Spleen (tissue), 11 donors: ENCODE data around the gene CTF1. TPM values are rescaled to one million over a fixed set of nuclear protein-coding genes. Genes with fewer than 3 reads are reported as not detected.

Experiments
- DNase-seq: peaks from one replicate; pipeline ENCODE4 v3.0.0-alpha.2; 2020
- H3K27ac ChIP-seq, 8 donors: fragments of 200-600 bp; sonication (generic) in 7 of 8; 1 replicate in 4 of 8; 2 replicates in 4 of 8; pipeline versions ENCODE4 v1.5.0 to v1.8.0; 2016 to 2021; ENCODE audit warnings: inconsistent platforms in 4 of 8, mild to moderate bottlenecking in 4 of 8, moderate library complexity in 1 of 8
- H3K27me3 ChIP-seq, 7 donors: fragments of 200-600 bp; sonication (generic) in 6 of 7; replicated peaks in 1 of 7; 1 replicate in 4 of 7; 2 replicates in 3 of 7; pipeline versions ENCODE4 v1.5.0 to v1.8.0; 2016 to 2021; ENCODE audit warnings: inconsistent platforms in 3 of 7, mild to moderate bottlenecking in 1 of 7
- H3K36me3 ChIP-seq, 6 donors: fragments of 200-600 bp; sonication (generic) in 5 of 6; 1 replicate in 4 of 6; 2 replicates in 2 of 6; pipeline versions ENCODE4 v1.5.0 to v1.8.0; 2016 to 2021; ENCODE audit warnings: inconsistent platforms in 2 of 6
- H3K4me1 ChIP-seq, 6 donors: fragments of 200-600 bp; sonication (generic) in 5 of 6; 1 replicate in 3 of 6; 2 replicates in 3 of 6; pipeline versions ENCODE4 v1.5.0 to v1.8.0; 2016 to 2021; ENCODE audit warnings: inconsistent platforms in 3 of 6
- H3K4me3 ChIP-seq, 8 donors: fragments of 200-600 bp; sonication (generic) in 7 of 8; 1 replicate in 4 of 8; 2 replicates in 4 of 8; pipeline versions ENCODE4 v1.5.0 to v1.8.0; 2016 to 2021; ENCODE audit warnings: inconsistent platforms in 4 of 8, mild to moderate bottlenecking in 4 of 8, moderate library complexity in 2 of 8
- H3K9me3 ChIP-seq, 8 donors: fragments of 200-600 bp; sonication (generic) in 7 of 8; 1 replicate in 4 of 8; 2 replicates in 4 of 8; pipeline versions ENCODE4 v1.5.0 to v1.8.0; 2016 to 2021; ENCODE audit warnings: inconsistent platforms in 4 of 8
- CTCF ChIP-seq, 11 experiments: fragments of 200-600 bp in 7 of 11; fragments of 450-650 bp in 4 of 11; sonication (generic) in 4 of 11; IDR thresholded peaks in 8 of 11; conservative IDR thresholded peaks in 3 of 11; 1 replicate in 7 of 11; 2 replicates in 4 of 11; pipeline versions ENCODE4 v1.4.0 to v1.8.0; 2016 to 2021; ENCODE audit warnings: antibody characterized with exemption in 11 of 11, inconsistent platforms in 4 of 11, mild to moderate bottlenecking in 1 of 11
- POLR2A ChIP-seq, 3 donors: fragments of 450-650 bp; IDR thresholded peaks; one replicate each; pipeline ENCODE4 v1.5.1; 2017; ENCODE audit warnings: antibody characterized with exemption in 3 of 3, mild to moderate bottlenecking in 1 of 3
- POLR2AphosphoS5 ChIP-seq, 3 donors: sonication (generic); formaldehyde crosslinking; IDR thresholded peaks; one replicate each; pipeline ENCODE4 v1.5.1; 2017; ENCODE audit warnings: antibody characterized with exemption in 3 of 3
- WGBS, 5 donors: extraction: QIAGEN DNeasy Blood & Tissue Kit in 3 of 5; methylation state at CpG; one replicate each; pipeline versions ENCODE4 v1.1.5 to v1.1.7; 2013 to 2018; 5-methylcytosine and 5-hydroxymethylcytosine counted together
- intact Hi-C: fragments of 100-400 bp; cut with DNase I; formaldehyde crosslinking; loops from one replicate; pipeline ENCODE4 v1.15.0; 2023; ENCODE audit warnings: low total_unique reads
- polyA plus RNA-seq, 3 donors: library from polyadenylated mRNA; stranded (reverse); fragments of 200-250 nt; gene quantifications; one replicate each; pipeline ENCODE4 v1.2.1, GENCODE V29; 2013
- total RNA-seq, 7 donors: library from RNA; depleted of rRNA in 3 of 7; stranded (reverse); fragments of >200 nt in 3 of 7; fragmentation: NEBNext Ultra II Directional in 4 of 7; extraction: Animal tissue kit (Norgen Biotek cat#: 25700) in 4 of 7; gene quantifications; one replicate each; pipeline versions ENCODE4 v1.1.0 to v1.2.1, GENCODE V29; 2016 to 2021
- donor health status: healthy with polysubstance abuse.
- donor health status: DM: no; HTN: no; CAD: no; lungs with moderate emphysema.
- donor health status: DM: no; HTN: no; CAD: no.
- donor health status: Bipolar disorder and iron deficiency.
- donor health status: healthy.
- donor health status: DM: no; HTN: no; CAD: no.
- donor health status: DM: yes; HTN: yes; CAD: no.

Gene CTF1
- total and polyA plus RNA-seq, 10 donors, result 0.61 to 3.3 (median 1.3) TPM; not detected in 1

DNA sequence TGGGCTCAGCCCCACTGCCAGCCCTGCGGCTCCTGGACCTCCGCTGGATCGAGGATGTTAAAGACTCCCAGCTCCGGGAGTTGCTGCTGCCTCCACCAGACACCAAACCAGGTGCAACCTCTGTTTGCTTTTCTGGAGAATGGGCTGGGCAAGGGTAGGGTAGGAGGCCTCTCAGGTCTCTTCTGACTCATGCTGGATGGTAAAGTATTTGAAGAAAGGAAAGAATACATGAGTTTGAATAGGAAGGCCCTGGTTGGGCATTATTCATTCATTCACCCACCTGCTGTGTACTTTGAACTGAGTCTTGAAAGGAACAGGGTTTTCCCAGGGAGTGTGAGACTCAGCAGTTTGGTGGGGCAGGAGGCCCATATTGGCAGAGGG is 46.0 kb downstream of the CTF1 start:
- peak overlapping the region in 2 of 8 donors; percentile 13 to 39 for H3K4me3 ChIP-seq
- 86 to 100% (median 89%) methylated on average over 1 to 4 of the region's 4 CpGs for WGBS, 5 donors
- DNase-seq, result no peak
- no peak for TF ChIP-seq POLR2A (IDR thresholded peaks at IDR 0.05)
- H3K36me3 ChIP-seq, result peaks cover 0 to 77% (median 4%) of the 10 kb centered on the region in 6 donors
- H3K27ac ChIP-seq, result peak overlapping the region in 6 of 8 donors; percentile 29 to 75 (median 60)
- no peaks in the 10 kb centered on the region for H3K9me3 ChIP-seq
- H3K27me3 ChIP-seq, result no peaks in the 10 kb centered on the region
- peaks cover 5 to 29% (median 18%) of the 10 kb centered on the region in 6 donors for H3K4me1 ChIP-seq
- intact Hi-C loops, result no loop called here

DNA sequence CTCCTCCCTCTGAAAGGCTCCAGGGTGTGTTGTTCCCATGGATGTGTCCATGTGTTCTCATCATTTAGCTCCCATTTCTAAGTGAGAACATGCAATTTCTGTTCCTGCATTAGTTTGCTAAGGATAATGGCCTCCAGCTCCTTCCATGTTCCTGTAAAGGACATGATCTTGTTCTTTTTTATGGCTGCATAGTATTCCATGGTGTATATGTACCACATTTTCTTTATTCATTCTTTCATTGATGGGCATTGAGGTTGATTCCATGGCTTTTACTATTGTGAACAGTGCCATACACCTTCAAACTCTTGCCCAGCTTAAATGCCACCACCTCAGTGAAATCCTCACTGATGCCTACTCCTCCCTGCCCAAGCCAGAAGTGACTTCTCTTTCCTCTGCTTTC is 47.9 kb downstream of the CTF1 start:
- TF ChIP-seq POLR2AphosphoS5 (IDR thresholded peaks at IDR 0.05) (no peak), POLR2A (IDR thresholded peaks at IDR 0.05) (no peak), CTCF (IDR thresholded peaks at IDR 0.05 in 8 of 11, conservative IDR thresholded peaks at IDR 0.05 in 3 of 11) (no peak)
- Histone ChIP-seq H3K36me3 (peaks cover 0 to 67% (median 4%) of the 10 kb centered on the region in 6 donors), H3K4me3 (no peak overlapping the region), H3K4me1 (peaks cover 5 to 35% (median 23%) of the 10 kb centered on the region in 6 donors), H3K9me3 (no peaks in the 10 kb centered on the region), H3K27me3 (no peaks in the 10 kb centered on the region), H3K27ac (no peak overlapping the region)
- intact Hi-C loops, result no loop called here
- no peak for DNase-seq

DNA sequence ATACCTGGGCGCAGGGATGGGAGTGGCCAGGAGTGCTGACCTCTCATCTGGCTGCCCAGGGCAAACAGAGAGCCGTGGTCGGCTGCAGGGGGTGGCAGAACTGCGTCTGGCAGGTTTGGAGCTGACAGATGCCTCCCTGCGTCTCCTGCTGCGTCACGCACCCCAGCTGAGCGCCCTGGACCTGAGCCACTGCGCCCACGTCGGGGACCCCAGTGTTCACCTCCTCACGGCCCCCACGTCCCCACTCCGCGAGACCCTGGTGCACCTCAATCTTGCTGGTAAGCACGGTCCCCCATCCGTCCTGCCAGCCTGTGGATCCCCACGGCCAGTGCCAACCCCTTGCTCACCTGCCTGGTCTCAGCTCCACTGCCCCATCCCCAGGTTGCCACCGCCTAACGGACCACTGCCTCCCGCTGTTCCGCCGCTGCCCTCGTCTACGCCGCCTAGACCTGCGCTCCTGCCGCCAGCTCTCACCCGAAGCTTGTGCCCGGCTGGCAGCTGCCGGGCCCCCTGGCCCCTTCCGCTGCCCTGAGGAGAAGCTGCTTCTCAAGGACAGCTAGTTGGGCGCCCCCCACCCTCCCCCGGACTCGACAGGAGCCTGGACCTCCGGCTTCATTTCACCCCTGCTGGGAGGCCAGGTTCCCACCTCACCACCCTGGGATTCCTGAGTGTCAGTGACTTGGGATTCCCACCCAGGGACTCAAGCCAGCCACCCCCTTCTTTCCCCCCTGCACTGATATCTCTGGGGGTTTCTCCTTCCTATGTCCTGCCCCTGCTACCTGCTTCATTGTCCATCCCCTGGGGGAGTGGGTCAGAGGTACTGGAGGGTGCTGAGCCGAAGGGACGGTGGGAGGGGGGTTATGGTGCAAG is 50.5 kb downstream of the CTF1 start:
- no peak overlapping the region for H3K4me3 ChIP-seq
- H3K9me3 ChIP-seq, result no peaks in the 10 kb centered on the region
- intact Hi-C loops, result no loop called here
- no peak for DNase-seq
- no peaks in the 10 kb centered on the region for H3K27me3 ChIP-seq
- WGBS, 5 donors, result 92 to 96% (median 93%) methylated on average over 37 to 38 of the region's 38 CpGs
- H3K4me1 ChIP-seq, result peaks cover 15 to 52% (median 38%) of the 10 kb centered on the region in 6 donors
- TF ChIP-seq POLR2AphosphoS5 (IDR thresholded peaks at IDR 0.05), result peak in 2 of 3 donors; percentile 10 to 29
- no peak for TF ChIP-seq POLR2A (IDR thresholded peaks at IDR 0.05)
- H3K36me3 ChIP-seq, result peaks cover 0 to 57% (median 0%) of the 10 kb centered on the region in 6 donors
- H3K27ac ChIP-seq, result peak overlapping the region in 1 of 8 donors; percentile 99

DNA sequence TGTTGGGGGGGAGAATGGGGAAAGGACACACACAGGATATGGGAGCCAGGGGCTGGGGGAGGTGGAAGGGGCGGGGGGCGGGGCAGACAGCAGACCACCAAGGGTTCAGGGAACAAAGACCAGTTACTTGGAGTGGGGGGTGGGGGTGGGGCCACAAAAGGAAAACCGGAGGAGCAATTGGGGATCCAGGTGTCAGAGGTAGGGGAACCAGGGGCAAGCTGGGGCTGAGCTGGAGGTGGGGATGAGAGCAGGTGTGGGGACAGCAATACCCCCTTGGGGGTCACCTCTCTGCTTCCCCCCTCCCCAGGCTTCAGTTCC is 51.1 kb downstream of the CTF1 start:
- H3K27me3 ChIP-seq, result no peaks in the 10 kb centered on the region
- H3K4me1 ChIP-seq, result peaks cover 11 to 52% (median 32%) of the 10 kb centered on the region in 6 donors
- intact Hi-C loops, result no loop called here
- peak overlapping the region in 7 of 8 donors; percentile 48 to 99 (median 95) for H3K27ac ChIP-seq
- H3K4me3 ChIP-seq, result no peak overlapping the region
- no peaks in the 10 kb centered on the region for H3K9me3 ChIP-seq
- 81 to 91% (median 86%) methylated on average over 3 of the region's 3 CpGs for WGBS, 5 donors
- DNase-seq, result no peak
- TF ChIP-seq CTCF (IDR thresholded peaks at IDR 0.05 in 8 of 11, conservative IDR thresholded peaks at IDR 0.05 in 3 of 11) (no peak), POLR2AphosphoS5 (IDR thresholded peaks at IDR 0.05) (no peak), POLR2A (IDR thresholded peaks at IDR 0.05) (no peak)
- H3K36me3 ChIP-seq, result peaks cover 0 to 53% (median 0%) of the 10 kb centered on the region in 6 donors
